HG03442 (cell line): ENCODE data around the gene HUWE1.
"Not testable (repeated sequence)": the region's sequence is repeated elsewhere in the genome, so short reads cannot be mapped to it uniquely, and the experiment has no call there.

Experiments
- ATAC-seq: cut with Tn5 transposase; IDR thresholded peaks from one replicate; pipeline ENCODE4 v1.9.1; 2021; ENCODE audit warnings: mild to moderate bottlenecking, moderate library complexity; ENCODE audit not compliant: unreplicated experiment

Gene HUWE1

GRCh38 chrX:53606456-53606855, 80.1 kb downstream of the HUWE1 start:
- no peak for ATAC-seq

- no peak for ATAC-seq
These were observed 81.5 kb downstream of the HUWE1 start for GRCh38 chrX:53605004-53605403.

GRCh38 chrX:53599781-53600396, 86.6 kb downstream of the HUWE1 start:
- no peak for ATAC-seq

GRCh38 chrX:53598169-53598568, 88.3 kb downstream of the HUWE1 start:
- no peak for ATAC-seq

- ATAC-seq: no peak
These were observed 91.2 kb downstream of the HUWE1 start for GRCh38 chrX:53595266-53595810.

- ATAC-seq: no peak
These were observed 92.2 kb downstream of the HUWE1 start for GRCh38 chrX:53594354-53594753.

GRCh38 chrX:53587795-53588420, 98.6 kb downstream of the HUWE1 start:
- ATAC-seq: no peak

GRCh38 chrX:53584891-53585290, 101.6 kb downstream of the HUWE1 start:
- no peak for ATAC-seq

- no peak for ATAC-seq
These were observed 102.9 kb downstream of the HUWE1 start for GRCh38 chrX:53583571-53583970.

- no peak for ATAC-seq
These were observed 105.6 kb downstream of the HUWE1 start for GRCh38 chrX:53580742-53581504.

- ATAC-seq: no peak
These were observed 115.0 kb downstream of the HUWE1 start for GRCh38 chrX:53571494-53571893.

- no peak for ATAC-seq
These were observed 123.2 kb downstream of the HUWE1 start for GRCh38 chrX:53563324-53563723.

- ATAC-seq: no peak
These were observed 124.6 kb downstream of the HUWE1 start for GRCh38 chrX:53561912-53562311.

GRCh38 chrX:53558646-53559045, 127.9 kb downstream of the HUWE1 start:
- ATAC-seq: no peak

GRCh38 chrX:53556868-53557267, 129.7 kb downstream of the HUWE1 start:
- no peak for ATAC-seq

- ATAC-seq: no peak
These were observed 135.6 kb downstream of the HUWE1 start for GRCh38 chrX:53550756-53551463.

GRCh38 chrX:53547668-53548067, 138.9 kb downstream of the HUWE1 start:
- ATAC-seq: no peak

GRCh38 chrX:53544936-53545335, 141.6 kb downstream of the HUWE1 start:
- no peak for ATAC-seq

- ATAC-seq: no peak
These were observed 147.7 kb downstream of the HUWE1 start for GRCh38 chrX:53538781-53539180.

GRCh38 chrX:53531255-53531966, 155.1 kb downstream of the HUWE1 start:
- ATAC-seq: not testable (repeated sequence)

GRCh38 chrX:53526999-53527398, 159.5 kb downstream of the HUWE1 start:
- no peak for ATAC-seq
